HepG2 (cell line): Measurements from ENCODE around the gene HPS3. TPM values are rescaled to one million over a fixed set of nuclear protein-coding genes. Genes with fewer than 3 reads are reported as not detected.

ENCODE experiments used
- FOXM1 ChIP-seq: sonication (generic); formaldehyde crosslinking; IDR thresholded peaks from 2 replicates; pipeline ENCODE4 v1.5.0; 2020; ENCODE audit warnings: missing genetic modification reagents
- GFI1 ChIP-seq: sonication (generic); formaldehyde crosslinking; IDR thresholded peaks from 2 replicates; pipeline ENCODE4 v1.5.0; 2020; ENCODE audit warnings: missing genetic modification reagents, mild to moderate bottlenecking, borderline replicate concordance
- HNRNPK ChIP-seq: fragments of 200-400 bp; formaldehyde crosslinking; IDR thresholded peaks from 2 replicates; pipeline ENCODE4 v1.6.1; 2018; ENCODE audit warnings: low read length, low read depth, moderate library complexity, mild to moderate bottlenecking; ENCODE audit not compliant: poor library complexity, severe bottlenecking
- KDM3A ChIP-seq: IDR thresholded peaks from 2 replicates; pipeline ENCODE4 v1.6.1; 2018; ENCODE audit warnings: low read depth, missing compliant biosample characterization
- MTERF4 ChIP-seq: sonication (generic); formaldehyde crosslinking; IDR thresholded peaks from 2 replicates; pipeline ENCODE4 v1.8.0; 2023; ENCODE audit warnings: mild to moderate bottlenecking, missing genetic modification reagents
- NCOR1 ChIP-seq: fragments of 200-600 bp; sonication (generic); IDR thresholded peaks from 2 replicates; pipeline ENCODE4 v1.7.0; 2017; ENCODE audit warnings: antibody characterized with exemption, low read length, borderline replicate concordance
- NR0B2 ChIP-seq: sonication (generic); formaldehyde crosslinking; IDR thresholded peaks from 2 replicates; pipeline ENCODE4 v1.4.0; 2020; ENCODE audit warnings: mild to moderate bottlenecking, missing genetic modification reagents
- PAX8 ChIP-seq: sonication (generic); formaldehyde crosslinking; IDR thresholded peaks from 2 replicates; pipeline ENCODE4 v1.8.0; 2022; ENCODE audit warnings: mild to moderate bottlenecking, missing genetic modification reagents, borderline replicate concordance
- RCOR2 ChIP-seq: IDR thresholded peaks from 2 replicates; pipeline ENCODE4 v1.6.1; 2016; ENCODE audit warnings: missing biosample characterization, missing genetic modification reagents
- TSC22D2 ChIP-seq: sonication (generic); formaldehyde crosslinking; IDR thresholded peaks from 2 replicates; pipeline ENCODE4 v1.5.1; 2020; ENCODE audit warnings: missing genetic modification reagents, mild to moderate bottlenecking, borderline replicate concordance
- ZBTB7B ChIP-seq: sonication (generic); formaldehyde crosslinking; IDR thresholded peaks from 2 replicates; pipeline ENCODE4 v1.4.0; 2020; ENCODE audit warnings: missing genetic modification reagents
- ZNF235 ChIP-seq: sonication (generic); formaldehyde crosslinking; IDR thresholded peaks from 2 replicates; pipeline ENCODE4 v1.8.1; 2023; ENCODE audit warnings: mild to moderate bottlenecking, missing genetic modification reagents, borderline replicate concordance
- ZNF33A ChIP-seq: sonication (generic); formaldehyde crosslinking; IDR thresholded peaks from 2 replicates; pipeline ENCODE4 v1.5.1; 2020; ENCODE audit warnings: missing genetic modification reagents, mild to moderate bottlenecking, moderate library complexity, borderline replicate concordance
- ZNF512 ChIP-seq: sonication (generic); formaldehyde crosslinking; IDR thresholded peaks from 2 replicates; pipeline ENCODE4 v1.4.0; 2020; ENCODE audit warnings: mild to moderate bottlenecking, missing genetic modification reagents
- ZNF512B ChIP-seq: sonication (generic); formaldehyde crosslinking; IDR thresholded peaks from 2 replicates; pipeline ENCODE4 v1.5.1; 2020; ENCODE audit warnings: missing genetic modification reagents, mild to moderate bottlenecking, borderline replicate concordance
- ZNF513 ChIP-seq: sonication (generic); formaldehyde crosslinking; conservative IDR thresholded peaks from 2 replicates; pipeline ENCODE4 v1.5.0; 2020; ENCODE audit warnings: missing genetic modification reagents
- ZNF639 ChIP-seq: conservative IDR thresholded peaks from 2 replicates; pipeline ENCODE4 v1.6.1; 2018; ENCODE audit warnings: missing genetic modification reagents
- ZNF740 ChIP-seq: sonication (generic); formaldehyde crosslinking; IDR thresholded peaks from 2 replicates; pipeline ENCODE4 v1.4.0; 2020; ENCODE audit warnings: missing genetic modification reagents
- polyA plus RNA-seq, 8 experiments: library from polyadenylated mRNA; depleted of rRNA in 3 of 8; stranded (reverse) in 7 of 8; unstranded in 1 of 8; fragments of >200 nt; fragmentation: Illumina TruSeq in 4 of 8; extraction: Trizol in 4 of 8; gene quantifications; 2 replicates each; pipeline versions ENCODE4 v1.2.1 to v1.2.3, GENCODE V29; 2011 to 2016; ENCODE audit warnings: low read depth in 4 of 8, missing spikeins in 1 of 8, mixed read lengths in 1 of 8; ENCODE audit not compliant: insufficient read depth in 1 of 8
- total RNA-seq, 5 experiments: library from RNA; depleted of rRNA; stranded (reverse); fragments of >200 nt; fragmentation: Illumina TruSeq; extraction: Trizol; gene quantifications; 2 replicates each; pipeline ENCODE4 v1.2.3, GENCODE V29; 2016; ENCODE audit warnings: low read depth in 1 of 5

The HPS3 gene
- total and polyA plus RNA-seq, 2 of the 13 experiments (the other 11 are each of a cell fraction or from before 2014, with no cell fraction given) = 9.5 to 18.9 TPM

- TF ChIP-seq ZNF740 (CRISPR knock-in tag) (0 out of 2 replicates have a peak, but pooled peaks have one; percentile 28), ZNF33A (no peak), TSC22D2 (CRISPR knock-in tag) (peak; percentile 22; the same call in 1 of the 2 replicates), ZNF639 (CRISPR knock-in tag) (no peak), ZNF512 (CRISPR knock-in tag) (no peak), ZNF513 (CRISPR knock-in tag) (no peak; the same call in 1 of the 2 replicates), ZBTB7B (CRISPR knock-in tag) (peak; percentile 62; the same call in 1 of the 2 replicates), HNRNPK (peak; percentile 36), KDM3A (peak; percentile 83; the same call in 1 of the 2 replicates), ZNF512B (CRISPR knock-in tag) (no peak), PAX8 (CRISPR knock-in tag) (peak; percentile 81; the same call in 1 of the 2 replicates), RCOR2 (CRISPR knock-in tag) (no peak), NR0B2 (CRISPR knock-in tag) (peak; percentile 90; the same call in 1 of the 2 replicates), MTERF4 (CRISPR knock-in tag) (no peak), GFI1 (CRISPR knock-in tag) (no peak; the same call in 1 of the 2 replicates), NCOR1 (no peak), FOXM1 (CRISPR knock-in tag) (no peak), ZNF235 (CRISPR knock-in tag) (peak; percentile 74)
Observed at GRCh38 chr3:149129326-149130205, at the start of gene HPS3 (continued).
